Ovary (tissue), 9 donors: ENCODE data around the gene MOB3B. TPM values are rescaled to one million over a fixed set of nuclear protein-coding genes. Genes with fewer than 3 reads are reported as not detected.
A peak's percentile ranks its signal among the peaks of the same experiment; 100 is the strongest.

Experiments
- DNase-seq, 5 donors: peaks; one replicate each; pipeline ENCODE4 v3.0.0-alpha.2; 2019 to 2020
- H3K27ac ChIP-seq, 2 donors: fragments of 200-600 bp; one replicate each; pipeline versions ENCODE4 v1.5.1 to v1.8.0; 2019 to 2022
- H3K27me3 ChIP-seq: fragments of 200-600 bp; one replicate; pipeline ENCODE4 v1.8.0; 2022
- H3K36me3 ChIP-seq: fragments of 200-600 bp; sonication (generic); one replicate; pipeline ENCODE4 v1.5.1; 2019
- H3K4me1 ChIP-seq: one replicate; pipeline ENCODE4 v1.8.1; 2013; ENCODE audit warnings: mild to moderate bottlenecking, moderate library complexity; ENCODE audit not compliant: insufficient read depth
- H3K4me3 ChIP-seq: fragments of 200-600 bp; sonication (generic); one replicate; pipeline ENCODE4 v1.5.1; 2017
- H3K9me3 ChIP-seq, 2 donors: fragments of 200-600 bp in 1 of 2; sonication (generic) in 1 of 2; one replicate each; pipeline versions ENCODE4 v1.5.1 to v1.8.1; 2013 to 2019; ENCODE audit warnings: mild to moderate bottlenecking in 1 of 2, moderate library complexity in 1 of 2
- EP300 ChIP-seq: sonication (generic); formaldehyde crosslinking; IDR thresholded peaks from one replicate; pipeline ENCODE4 v1.6.1; 2017; ENCODE audit warnings: antibody characterized with exemption
- POLR2A ChIP-seq: fragments of 450-650 bp; IDR thresholded peaks from one replicate; pipeline ENCODE4 v1.6.1; 2017; ENCODE audit warnings: antibody characterized with exemption, mild to moderate bottlenecking, moderate library complexity
- WGBS, 3 donors: extraction: QIAGEN DNeasy Blood & Tissue Kit in 1 of 3; methylation state at CpG; one replicate each; pipeline versions ENCODE4 v1.1.5 to v1.1.7; 2013 to 2017; 5-methylcytosine and 5-hydroxymethylcytosine counted together
- intact Hi-C, 4 donors: fragments of 100-400 bp; cut with DNase I; formaldehyde crosslinking; loops; one replicate each; pipeline versions ENCODE4 v1.11.0 to v1.15.1; 2022 to 2023
- polyA plus RNA-seq, 2 donors: library from polyadenylated mRNA; stranded (reverse); fragments of 200-250 nt in 1 of 2; fragments of 350-450 nt in 1 of 2; fragmentation: Illumina TruSeq in 1 of 2; extraction: RNeasy Lipid Tissue Mini Kit (QIAGEN cat#74804) in 1 of 2; gene quantifications; one replicate each; pipeline ENCODE4 v1.2.3, GENCODE V29; 2013 to 2014
- total RNA-seq, 7 donors: library from RNA; depleted of rRNA in 2 of 7; stranded (reverse); fragments of >200 nt in 2 of 7; fragmentation: NEBNext Ultra II Directional in 3 of 7; extraction: Animal tissue kit (Norgen Biotek cat#: 25700) in 3 of 7; gene quantifications; one replicate each; pipeline versions ENCODE4 v1.1.0 to v1.2.4, GENCODE V29; 2016 to 2023
- TF ChIP-seq, protein P1 (sequence below), 3 donors: fragments of 450-650 bp in 2 of 3; fragments of 200-600 bp in 1 of 3; IDR thresholded peaks; one replicate each; pipeline versions ENCODE4 v1.5.1 to v1.8.0; 2016 to 2022; ENCODE audit warnings: antibody characterized with exemption in 3 of 3, mild to moderate bottlenecking in 1 of 3
- donor health status: DM: no; HTN: no; CAD: no; lungs with moderate emphysema.
- donor health status: DM: no; HTN: no; CAD: no.
- donor health status: Bipolar disorder and iron deficiency.
- donor health status: DM: yes; HTN: yes; CAD: no.
- donor health status: DM: no; HTN: no; CAD: no.
- donor health status: DM: yes; HTN: yes; CAD: no.

The MOB3B gene
- total and polyA plus RNA-seq, 9 donors = 16.3 to 68.2 (median 28.1) TPM

DNA sequence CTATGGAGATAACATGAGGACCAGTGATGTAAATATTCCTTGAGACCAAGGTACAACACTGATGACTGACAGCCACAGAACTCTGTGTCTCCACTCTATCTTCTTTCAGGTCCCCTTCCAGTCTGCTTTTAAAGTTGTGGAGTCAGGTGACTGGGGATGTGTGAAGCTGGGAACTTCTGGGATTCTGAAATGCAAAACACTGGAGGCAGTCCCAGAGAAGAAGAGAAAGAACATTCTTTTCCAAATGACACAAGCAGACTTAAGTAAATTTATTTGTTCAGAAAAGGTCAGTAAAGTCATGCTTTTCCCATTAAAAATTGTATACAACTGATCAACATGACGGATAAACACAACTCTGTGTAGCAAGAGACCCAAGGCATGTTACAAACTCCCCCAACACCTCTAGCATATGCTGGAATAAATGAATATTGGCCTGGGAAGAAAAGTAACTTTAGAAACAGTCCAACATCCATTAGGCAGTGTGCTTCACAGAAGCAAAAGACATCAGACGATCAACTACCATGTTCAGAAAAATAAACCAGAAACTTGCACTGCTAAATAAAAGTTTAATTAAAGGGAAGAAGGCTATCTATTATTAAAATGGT, 98.0 kb downstream of the MOB3B start:
- peak overlapping the region; percentile 50 to 56 for H3K27ac ChIP-seq
- WGBS, 3 donors = 21 to 30% (median 27%) methylated on average over 2 of the region's 2 CpGs
- intact Hi-C loops = loop anchor here in 1 of 4 donors (10.0 kb wide), 1 partner anchor 57 kb away; no protein-coding TSS in a partner anchor
- TF ChIP-seq, protein P1, sequence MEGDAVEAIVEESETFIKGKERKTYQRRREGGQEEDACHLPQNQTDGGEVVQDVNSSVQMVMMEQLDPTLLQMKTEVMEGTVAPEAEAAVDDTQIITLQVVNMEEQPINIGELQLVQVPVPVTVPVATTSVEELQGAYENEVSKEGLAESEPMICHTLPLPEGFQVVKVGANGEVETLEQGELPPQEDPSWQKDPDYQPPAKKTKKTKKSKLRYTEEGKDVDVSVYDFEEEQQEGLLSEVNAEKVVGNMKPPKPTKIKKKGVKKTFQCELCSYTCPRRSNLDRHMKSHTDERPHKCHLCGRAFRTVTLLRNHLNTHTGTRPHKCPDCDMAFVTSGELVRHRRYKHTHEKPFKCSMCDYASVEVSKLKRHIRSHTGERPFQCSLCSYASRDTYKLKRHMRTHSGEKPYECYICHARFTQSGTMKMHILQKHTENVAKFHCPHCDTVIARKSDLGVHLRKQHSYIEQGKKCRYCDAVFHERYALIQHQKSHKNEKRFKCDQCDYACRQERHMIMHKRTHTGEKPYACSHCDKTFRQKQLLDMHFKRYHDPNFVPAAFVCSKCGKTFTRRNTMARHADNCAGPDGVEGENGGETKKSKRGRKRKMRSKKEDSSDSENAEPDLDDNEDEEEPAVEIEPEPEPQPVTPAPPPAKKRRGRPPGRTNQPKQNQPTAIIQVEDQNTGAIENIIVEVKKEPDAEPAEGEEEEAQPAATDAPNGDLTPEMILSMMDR (IDR thresholded peaks at IDR 0.05) = no peak
- TF ChIP-seq POLR2A (no peak), EP300 (no peak)
- no peak overlapping the region for H3K4me3 ChIP-seq
- H3K36me3 ChIP-seq = no peaks in the 10 kb centered on the region
- no peaks in the 10 kb centered on the region for H3K9me3 ChIP-seq
- DNase-seq = no peak
- H3K4me1 ChIP-seq = peaks cover 45% of the 10 kb centered on the region
- no peaks in the 10 kb centered on the region for H3K27me3 ChIP-seq

DNA sequence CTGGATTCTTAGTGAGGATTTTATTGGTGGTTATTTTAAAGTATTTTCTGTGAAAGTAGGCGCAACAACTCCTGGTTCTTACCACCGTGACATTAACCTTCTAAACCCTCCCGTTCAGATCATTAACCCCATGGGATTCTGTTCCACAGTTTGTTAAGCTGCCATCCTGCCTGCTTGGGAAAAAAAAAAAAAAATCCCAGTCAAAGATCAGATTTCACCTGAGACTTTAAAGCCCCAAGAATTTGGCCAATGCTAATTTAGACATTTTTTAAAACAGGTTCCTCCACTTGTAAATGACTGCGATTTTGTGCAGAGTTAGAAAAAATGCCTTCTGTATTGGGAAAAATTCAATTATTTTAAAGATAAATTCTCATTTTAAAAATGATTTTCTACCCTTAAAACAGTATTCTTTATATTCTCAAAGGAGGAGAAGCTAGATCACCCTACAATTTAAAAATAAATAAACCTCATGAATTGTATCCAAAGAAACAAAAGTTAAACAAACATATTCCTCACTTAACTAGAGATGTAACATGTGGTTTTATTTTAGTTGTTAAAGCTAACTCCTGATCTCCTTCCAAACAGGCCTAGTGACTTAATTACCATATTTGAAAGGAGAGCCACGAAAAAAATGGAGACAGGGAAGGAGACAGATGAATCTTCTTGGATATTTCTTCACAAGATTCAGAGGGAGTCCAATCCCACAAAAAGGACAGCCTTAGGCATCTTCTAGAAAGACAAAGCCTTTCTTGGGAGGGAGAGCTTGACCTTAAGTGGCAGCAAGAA, 98.7 kb downstream of the MOB3B start:
- intact Hi-C loops = loop anchor here in 1 of 4 donors (10.0 kb wide), 1 partner anchor 56 kb away; no protein-coding TSS in a partner anchor
- H3K9me3 ChIP-seq = no peaks in the 10 kb centered on the region
- DNase-seq = no peak
- 50 to 53% (median 53%) methylated on average over 5 of the region's 5 CpGs for WGBS, 3 donors
- TF ChIP-seq, protein P1 (IDR thresholded peaks at IDR 0.05) = no peak
- no peak for TF ChIP-seq EP300
- TF ChIP-seq POLR2A = no peak
- H3K36me3 ChIP-seq = no peaks in the 10 kb centered on the region
- H3K27ac ChIP-seq = peak overlapping the region; percentile 50 to 56
- peaks cover 50% of the 10 kb centered on the region for H3K4me1 ChIP-seq
- no peak overlapping the region for H3K4me3 ChIP-seq
- no peaks in the 10 kb centered on the region for H3K27me3 ChIP-seq

DNA sequence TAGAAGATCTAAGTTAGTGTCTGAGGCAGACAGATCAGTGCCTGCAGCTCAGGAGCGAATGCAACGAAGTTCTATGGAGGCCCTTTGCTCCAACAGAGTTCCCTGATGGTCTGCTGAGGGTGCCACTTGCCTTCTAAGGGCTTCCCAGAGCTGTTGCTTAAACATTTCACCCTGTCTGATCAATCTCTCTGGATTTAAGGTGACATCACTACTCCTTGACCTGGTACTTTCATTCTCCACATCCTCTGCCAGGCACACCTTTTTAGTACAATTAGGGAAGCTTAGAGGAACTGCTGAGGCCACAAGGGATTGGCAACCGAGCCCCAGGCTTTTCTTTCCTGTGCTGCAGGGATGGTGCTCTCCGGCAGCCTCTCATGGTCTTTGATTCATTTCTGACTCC, 99.7 kb downstream of the MOB3B start:
- Histone ChIP-seq H3K27ac (peak overlapping the region; percentile 16 to 56), H3K4me3 (no peak overlapping the region), H3K4me1 (peaks cover 44% of the 10 kb centered on the region)

DNA sequence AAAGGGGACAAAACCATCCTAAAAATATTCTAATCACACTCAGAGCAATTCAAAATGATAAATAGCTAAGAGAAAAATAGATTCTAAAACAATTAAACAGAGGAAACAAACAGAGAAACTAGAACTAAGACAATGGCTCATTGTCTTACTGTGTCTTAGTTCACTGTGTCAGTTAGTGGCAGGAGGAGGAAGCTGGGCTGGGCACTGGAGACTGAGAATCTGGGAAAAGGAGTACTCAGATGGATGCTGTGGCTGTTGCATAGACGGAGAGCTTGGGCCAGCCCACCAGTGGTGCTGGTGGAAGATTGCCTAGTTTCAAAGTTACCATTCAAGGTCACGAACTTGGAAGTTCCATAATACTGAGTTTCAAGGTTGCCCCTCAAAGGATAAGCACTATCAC, 100.2 kb downstream of the MOB3B start:
- Histone ChIP-seq H3K4me3 (no peak overlapping the region), H3K4me1 (peaks cover 41% of the 10 kb centered on the region), H3K27me3 (no peaks in the 10 kb centered on the region), H3K36me3 (no peaks in the 10 kb centered on the region), H3K27ac (peak overlapping the region in 1 of 2 donors; percentile 41), H3K9me3 (no peaks in the 10 kb centered on the region)
- intact Hi-C loops = no loop called here
- no peak for DNase-seq
- 35 to 64% (median 57%) methylated on average over 2 of the region's 2 CpGs for WGBS, 3 donors
- TF ChIP-seq EP300 (no peak), POLR2A (no peak)

More for the DNA sequence above, 99.7 kb downstream of the MOB3B start:
- WGBS, 3 donors = 65 to 91% (median 88%) methylated on average over 4 of the region's 4 CpGs
- Histone ChIP-seq H3K27me3 (no peaks in the 10 kb centered on the region), H3K36me3 (no peaks in the 10 kb centered on the region), H3K9me3 (no peaks in the 10 kb centered on the region)
- no peak for DNase-seq
- intact Hi-C loops = loop anchor here in 1 of 4 donors (10.0 kb wide), 1 partner anchor 55 kb away; no protein-coding TSS in a partner anchor
- TF ChIP-seq, protein P1 (IDR thresholded peaks at IDR 0.05) = no peak
- TF ChIP-seq POLR2A (no peak), EP300 (no peak)

DNA sequence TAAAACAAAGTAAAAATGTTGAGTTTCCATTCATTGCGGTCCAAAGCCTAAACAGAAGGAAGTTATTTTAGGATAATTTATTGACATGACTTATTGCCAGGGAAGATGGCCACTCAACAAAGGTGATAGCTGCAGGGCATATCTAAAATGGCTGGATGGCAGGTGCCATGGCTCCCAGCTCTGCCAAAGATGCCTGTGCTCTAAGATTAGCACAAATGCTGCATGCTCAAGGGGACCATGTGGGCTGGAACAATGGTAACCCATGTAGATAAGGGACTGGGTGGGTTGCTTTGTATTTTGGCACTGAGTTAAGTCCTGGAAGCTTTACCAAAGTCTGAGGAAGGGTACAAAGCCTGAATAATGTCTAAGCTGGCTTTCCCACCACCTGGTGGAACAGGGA, 101.1 kb downstream of the MOB3B start:
- H3K27me3 ChIP-seq = no peaks in the 10 kb centered on the region
- no peak for DNase-seq
- H3K36me3 ChIP-seq = no peaks in the 10 kb centered on the region
- intact Hi-C loops = no loop called here
- no peak overlapping the region for H3K27ac ChIP-seq
- 89 to 98% (median 90%) methylated on average over 1 of the region's 1 CpG for WGBS, 3 donors
- no peak for TF ChIP-seq EP300
- TF ChIP-seq, protein P1 (IDR thresholded peaks at IDR 0.05) = no peak
- no peak for TF ChIP-seq POLR2A
- H3K4me1 ChIP-seq = peaks cover 35% of the 10 kb centered on the region
- H3K4me3 ChIP-seq = no peak overlapping the region
- no peaks in the 10 kb centered on the region for H3K9me3 ChIP-seq
